IMR-90 (cell line): ENCODE data around the gene TXNDC12. TPM values are rescaled to one million over a fixed set of nuclear protein-coding genes. Genes with fewer than 3 reads are reported as not detected.

Experiments
- ATAC-seq: fragments of 200-7000 bp; cut with Tn5 transposase; 2 replicates; pipeline ENCODE4 v1.9.1; 2020; ENCODE audit warnings: low read depth, mild to moderate bottlenecking, moderate library complexity
- BruUV-seq: library from RNA; stranded (reverse); fragments of 400-500 nt; replicated peaks from 2 replicates; lab custom pipeline; 2021; lab: Mats Ljungman, UMichigan
- CTCF ChIA-PET: fragments of 300-600 bp; formaldehyde crosslinking; extraction: SDS; loops from one replicate; lab custom pipeline; 2021; ENCODE audit warnings: antibody characterized with exemption; lab: Yijun Ruan, JAX
- POLR2A ChIA-PET: fragments of 300-600 bp; sonication (Branson Sonifier 250); formaldehyde crosslinking; loops from one replicate; lab custom pipeline; 2022; ENCODE audit warnings: antibody characterized with exemption; ENCODE audit not compliant: unreplicated experiment; lab: Charles Lee
- DNase-seq: peaks from one replicate; pipeline ENCODE4 v3.0.0; 2013
- H2AFZ ChIP-seq: replicated peaks from 2 replicates; pipeline ENCODE3; 2013; ENCODE audit warnings: low read length, mild to moderate bottlenecking; ENCODE audit not compliant: poor library complexity
- H2AK5ac ChIP-seq: 2 replicates; pipeline ENCODE4 v1.6.1; 2013; ENCODE audit warnings: low read depth, low read length, inconsistent platforms
- H2AK9ac ChIP-seq: replicated peaks from 2 replicates; pipeline ENCODE3; 2013; ENCODE audit warnings: mild to moderate bottlenecking, low read depth, low read length, moderate library complexity; ENCODE audit not compliant: poor library complexity
- H2BK120ac ChIP-seq: 2 replicates; pipeline ENCODE4 v1.6.1; 2013; ENCODE audit warnings: low read depth, low read length, inconsistent platforms
- H2BK15ac ChIP-seq: 3 replicates; pipeline ENCODE4 v1.6.1; 2013; ENCODE audit warnings: low read depth, low read length, inconsistent platforms
- H2BK20ac ChIP-seq: 2 replicates; pipeline ENCODE4 v1.6.1; 2013; ENCODE audit warnings: low read depth, mild to moderate bottlenecking, inconsistent platforms, low read length, moderate library complexity
- H2BK5ac ChIP-seq: 2 replicates; pipeline ENCODE4 v1.6.1; 2013; ENCODE audit warnings: mild to moderate bottlenecking, low read depth, low read length, inconsistent platforms; ENCODE audit not compliant: poor library complexity, severe bottlenecking
- H3K14ac ChIP-seq: replicated peaks from 2 replicates; pipeline ENCODE4 v1.6.1; 2013; ENCODE audit warnings: low read depth, low read length, inconsistent platforms
- H3K18ac ChIP-seq: 2 replicates; pipeline ENCODE4 v1.6.1; 2013; ENCODE audit warnings: low read depth, low read length, control low read depth
- H3K23ac ChIP-seq: 2 replicates; pipeline ENCODE4 v1.6.1; 2013; ENCODE audit warnings: low read depth, low read length, inconsistent platforms
- H3K27ac ChIP-seq: 2 replicates; pipeline ENCODE4 v1.5.1; 2013; ENCODE audit warnings: mild to moderate bottlenecking, control low read depth, low read length; ENCODE audit not compliant: insufficient read depth
- H3K27me3 ChIP-seq: 2 replicates; pipeline ENCODE4 v1.6.1; 2013; ENCODE audit warnings: low read length; ENCODE audit not compliant: control insufficient read depth, insufficient read depth
- H3K36me3 ChIP-seq: 2 replicates; pipeline ENCODE4 v1.6.1; 2013; ENCODE audit warnings: low read length, mixed read lengths; ENCODE audit not compliant: control insufficient read depth, insufficient read depth
- H3K4ac ChIP-seq: 2 replicates; pipeline ENCODE4 v1.6.1; 2013; ENCODE audit warnings: low read depth, low read length, inconsistent platforms
- H3K4me1 ChIP-seq: 2 replicates; pipeline ENCODE4 v1.6.1; 2013; ENCODE audit warnings: low read length, mixed read lengths; ENCODE audit not compliant: control insufficient read depth, insufficient read depth
- H3K4me2 ChIP-seq: 2 replicates; pipeline ENCODE4 v1.6.1; 2013; ENCODE audit warnings: low read depth, mild to moderate bottlenecking, control low read depth, low read length, moderate library complexity
- H3K4me3 ChIP-seq: 2 replicates; pipeline ENCODE4 v1.5.1; 2013; ENCODE audit warnings: low read depth, mild to moderate bottlenecking, control low read depth, low read length, moderate library complexity; ENCODE audit not compliant: insufficient read depth
- H3K56ac ChIP-seq: 2 replicates; pipeline ENCODE4 v1.6.1; 2013; ENCODE audit warnings: low read length, inconsistent platforms; ENCODE audit not compliant: insufficient read depth; ENCODE audit errors: extremely low read depth
- H3K79me1 ChIP-seq, 2 experiments: 2 replicates each; pipeline ENCODE4 v1.6.1; 2013; ENCODE audit warnings: low read length in 2 of 2, inconsistent platforms in 1 of 2, low read depth in 1 of 2
- H3K9ac ChIP-seq: 2 replicates; pipeline ENCODE4 v1.6.1; 2013; ENCODE audit warnings: low read depth, low read length, control low read depth
- H3K9me1 ChIP-seq: 2 replicates; pipeline ENCODE4 v1.6.1; 2013; ENCODE audit warnings: low read length, inconsistent platforms; ENCODE audit not compliant: insufficient read depth
- H3K9me3 ChIP-seq: 2 replicates; pipeline ENCODE4 v1.6.1; 2013; ENCODE audit warnings: low read length; ENCODE audit not compliant: control insufficient read depth, insufficient read depth
- H4K20me1 ChIP-seq: 2 replicates; pipeline ENCODE4 v1.6.1; 2013; ENCODE audit warnings: low read length, inconsistent platforms; ENCODE audit not compliant: insufficient read depth
- H4K5ac ChIP-seq: 2 replicates; pipeline ENCODE4 v1.6.1; 2013; ENCODE audit warnings: mild to moderate bottlenecking, low read depth, low read length, control low read depth
- H4K8ac ChIP-seq, 2 experiments: 2 replicates each; pipeline ENCODE4 v1.6.1; 2013; ENCODE audit warnings: low read depth in 2 of 2, low read length in 2 of 2, control low read depth in 1 of 2, inconsistent platforms in 1 of 2
- H4K91ac ChIP-seq: 2 replicates; pipeline ENCODE4 v1.6.1; 2013; ENCODE audit warnings: low read depth, low read length, inconsistent platforms; ENCODE audit not compliant: insufficient read depth
- CEBPB ChIP-seq: IDR thresholded peaks from 2 replicates; pipeline ENCODE4 v1.6.1; 2012; ENCODE audit warnings: low read depth, low read length, improper control_type of control experiment
- MAFK ChIP-seq: IDR thresholded peaks from 2 replicates; pipeline ENCODE4 v1.6.1; 2012; ENCODE audit warnings: low read depth, low read length, improper control_type of control experiment
- WGBS, 2 experiments: methylation state at CpG; one replicate each; pipeline versions ENCODE4 v1.1.5 to v1.1.7; 2013; ENCODE audit warnings: missing lambda C conversion rate in 2 of 2; ENCODE audit not compliant: insufficient read length in 1 of 2; ENCODE audit errors: extremely low coverage in 2 of 2; 5-methylcytosine and 5-hydroxymethylcytosine counted together
- dilution Hi-C: fragments of 300-500 bp; cut with HindIII; formaldehyde crosslinking; loops from one replicate; pipeline ENCODE4 v1.14.3; 2018; ENCODE audit warnings: low sequenced_read_pairs; ENCODE audit not compliant: unreplicated experiment
- in situ Hi-C: fragments of 300-500 bp; cut with MboI; formaldehyde crosslinking; loops from 3 replicates; pipeline ENCODE4 v1.14.3; 2019; ENCODE audit warnings: low sequenced_read_pairs, inconsistent platforms, mixed read lengths
- intact Hi-C: fragments of 100-400 bp; cut with micrococcal nuclease; formaldehyde crosslinking; loops from 2 replicates; pipeline ENCODE4 v1.10.0; 2022
- polyA plus RNA-seq, 3 experiments: library from polyadenylated mRNA; depleted of rRNA; stranded (reverse); fragments of >200 nt; gene quantifications; 2 replicates each; pipeline ENCODE4 v1.2.3, GENCODE V29; 2012; ENCODE audit warnings: low replicate concordance in 1 of 3
- total RNA-seq: library from RNA; depleted of rRNA; stranded (reverse); fragments of >200 nt; gene quantifications from 2 replicates; pipeline ENCODE4 v1.2.3, GENCODE V29; 2012

TXNDC12 gene
- total and polyA plus RNA-seq, 2 of the 4 experiments (the other 2 are of a cell fraction): 24.4 to 29.9 TPM

GRCh38 chr1:52037402-52037814 is 17.6 kb downstream of the TXNDC12 start:
- no peak overlapping the region for H2AK9ac ChIP-seq
- dilution Hi-C loops: no loop called here

More at GRCh38 chr1:52037402-52037814, 17.6 kb downstream of the TXNDC12 start:
- Histone ChIP-seq H2AFZ (no peak overlapping the region), H3K9ac (no peak overlapping the region), H2BK120ac (no peak overlapping the region), H3K36me3 (peaks cover 12% of the 10 kb centered on the region), H3K4me1 (peaks cover 2% of the 10 kb centered on the region; the same call in 1 of the 2 replicates), H3K4me2 (no peak overlapping the region), H4K20me1 (peaks cover 9% of the 10 kb centered on the region), H3K4ac (no peak overlapping the region), H3K9me3 (no peaks in the 10 kb centered on the region), H4K91ac (no peak overlapping the region), H3K23ac (no peak overlapping the region), H4K8ac (no peak overlapping the region), H2BK5ac (no peak overlapping the region), H2AK5ac (no peak overlapping the region), H2BK20ac (no peak overlapping the region), H3K18ac (no peak overlapping the region), H3K14ac (no peak overlapping the region), H3K9me1 (no peaks in the 10 kb centered on the region), H4K5ac (no peak overlapping the region), H3K27ac (no peak overlapping the region), H3K56ac (no peak overlapping the region), H3K27me3 (no peaks in the 10 kb centered on the region), H2BK15ac (no peak overlapping the region), H3K79me1 (peaks cover 15 to 24% of the 10 kb centered on the region in 2 experiments), H3K4me3 (no peak overlapping the region)
- intact Hi-C loops (no loop called here), in situ Hi-C loops (no loop called here)
- 94% methylated on average over 3 of the region's 5 CpGs; no CpG with 5 or more reads in 1 of the 2 experiments for WGBS, 2 experiments
- no peak for TF ChIP-seq MAFK
- peak; percentile 88 for TF ChIP-seq CEBPB
- CTCF ChIA-PET: interaction anchor here (0.6 kb wide), 2 partner anchors 22 to 185 kb away, joined by 3 to 4 read pairs; no protein-coding TSS in a partner anchor
- DNase-seq: peak; percentile 77
- POLR2A ChIA-PET: no interaction called here
- no TSS peak for BruUV-seq
- ATAC-seq: no peak
